ENCODE results near the gene MED10.

GRCh38 chr5:6383376-6383775, 5.0 kb upstream of the MED10 start:
- TF ChIP-seq, protein P1, sequence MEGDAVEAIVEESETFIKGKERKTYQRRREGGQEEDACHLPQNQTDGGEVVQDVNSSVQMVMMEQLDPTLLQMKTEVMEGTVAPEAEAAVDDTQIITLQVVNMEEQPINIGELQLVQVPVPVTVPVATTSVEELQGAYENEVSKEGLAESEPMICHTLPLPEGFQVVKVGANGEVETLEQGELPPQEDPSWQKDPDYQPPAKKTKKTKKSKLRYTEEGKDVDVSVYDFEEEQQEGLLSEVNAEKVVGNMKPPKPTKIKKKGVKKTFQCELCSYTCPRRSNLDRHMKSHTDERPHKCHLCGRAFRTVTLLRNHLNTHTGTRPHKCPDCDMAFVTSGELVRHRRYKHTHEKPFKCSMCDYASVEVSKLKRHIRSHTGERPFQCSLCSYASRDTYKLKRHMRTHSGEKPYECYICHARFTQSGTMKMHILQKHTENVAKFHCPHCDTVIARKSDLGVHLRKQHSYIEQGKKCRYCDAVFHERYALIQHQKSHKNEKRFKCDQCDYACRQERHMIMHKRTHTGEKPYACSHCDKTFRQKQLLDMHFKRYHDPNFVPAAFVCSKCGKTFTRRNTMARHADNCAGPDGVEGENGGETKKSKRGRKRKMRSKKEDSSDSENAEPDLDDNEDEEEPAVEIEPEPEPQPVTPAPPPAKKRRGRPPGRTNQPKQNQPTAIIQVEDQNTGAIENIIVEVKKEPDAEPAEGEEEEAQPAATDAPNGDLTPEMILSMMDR (IDR thresholded peaks at IDR 0.05; ENCODE audit: insufficient read depth, low read depth, low read length): no peak
- TF ChIP-seq EZH2 (IDR thresholded peaks at IDR 0.05; ENCODE audit: insufficient read depth, low read length): no peak
